ENCODE data around the gene MOK.

Gene MOK

GRCh38 chr14:102230481-102231210 lies 74.3 kb downstream of the MOK start:
- no peak for DNase-seq (ENCODE audit: low read depth)
- no peak overlapping the region for H3K4me3 ChIP-seq (replicated peaks; ENCODE audit: low read depth, low read length)
- TF ChIP-seq, protein P1, sequence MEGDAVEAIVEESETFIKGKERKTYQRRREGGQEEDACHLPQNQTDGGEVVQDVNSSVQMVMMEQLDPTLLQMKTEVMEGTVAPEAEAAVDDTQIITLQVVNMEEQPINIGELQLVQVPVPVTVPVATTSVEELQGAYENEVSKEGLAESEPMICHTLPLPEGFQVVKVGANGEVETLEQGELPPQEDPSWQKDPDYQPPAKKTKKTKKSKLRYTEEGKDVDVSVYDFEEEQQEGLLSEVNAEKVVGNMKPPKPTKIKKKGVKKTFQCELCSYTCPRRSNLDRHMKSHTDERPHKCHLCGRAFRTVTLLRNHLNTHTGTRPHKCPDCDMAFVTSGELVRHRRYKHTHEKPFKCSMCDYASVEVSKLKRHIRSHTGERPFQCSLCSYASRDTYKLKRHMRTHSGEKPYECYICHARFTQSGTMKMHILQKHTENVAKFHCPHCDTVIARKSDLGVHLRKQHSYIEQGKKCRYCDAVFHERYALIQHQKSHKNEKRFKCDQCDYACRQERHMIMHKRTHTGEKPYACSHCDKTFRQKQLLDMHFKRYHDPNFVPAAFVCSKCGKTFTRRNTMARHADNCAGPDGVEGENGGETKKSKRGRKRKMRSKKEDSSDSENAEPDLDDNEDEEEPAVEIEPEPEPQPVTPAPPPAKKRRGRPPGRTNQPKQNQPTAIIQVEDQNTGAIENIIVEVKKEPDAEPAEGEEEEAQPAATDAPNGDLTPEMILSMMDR (IDR thresholded peaks at IDR 0.05; ENCODE audit: low read length, missing control alignments): no peak

DNA sequence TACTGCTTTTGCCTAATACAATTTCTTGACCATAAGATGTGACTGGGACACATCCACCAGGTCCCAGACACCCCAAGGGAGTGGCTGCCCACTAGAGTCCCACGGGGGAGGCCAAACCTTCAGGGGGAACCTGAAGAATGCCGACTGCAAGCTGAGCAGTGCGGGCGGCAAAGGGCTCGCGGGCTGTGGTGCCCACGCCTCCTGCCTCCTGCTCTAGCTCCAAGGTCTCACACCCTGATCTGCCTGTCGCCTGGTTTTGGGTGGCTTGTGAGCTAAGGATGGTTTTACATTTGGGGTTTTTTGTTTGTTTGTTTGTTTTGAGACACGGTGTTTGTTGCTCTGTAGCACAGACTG lies 75.2 kb downstream of the MOK start:
- DNase-seq (ENCODE audit: low read depth): no peak
- TF ChIP-seq, protein P1 (IDR thresholded peaks at IDR 0.05; ENCODE audit: low read length, missing control alignments): no peak
- H3K4me3 ChIP-seq (replicated peaks; ENCODE audit: low read depth, low read length): no peak overlapping the region

DNA sequence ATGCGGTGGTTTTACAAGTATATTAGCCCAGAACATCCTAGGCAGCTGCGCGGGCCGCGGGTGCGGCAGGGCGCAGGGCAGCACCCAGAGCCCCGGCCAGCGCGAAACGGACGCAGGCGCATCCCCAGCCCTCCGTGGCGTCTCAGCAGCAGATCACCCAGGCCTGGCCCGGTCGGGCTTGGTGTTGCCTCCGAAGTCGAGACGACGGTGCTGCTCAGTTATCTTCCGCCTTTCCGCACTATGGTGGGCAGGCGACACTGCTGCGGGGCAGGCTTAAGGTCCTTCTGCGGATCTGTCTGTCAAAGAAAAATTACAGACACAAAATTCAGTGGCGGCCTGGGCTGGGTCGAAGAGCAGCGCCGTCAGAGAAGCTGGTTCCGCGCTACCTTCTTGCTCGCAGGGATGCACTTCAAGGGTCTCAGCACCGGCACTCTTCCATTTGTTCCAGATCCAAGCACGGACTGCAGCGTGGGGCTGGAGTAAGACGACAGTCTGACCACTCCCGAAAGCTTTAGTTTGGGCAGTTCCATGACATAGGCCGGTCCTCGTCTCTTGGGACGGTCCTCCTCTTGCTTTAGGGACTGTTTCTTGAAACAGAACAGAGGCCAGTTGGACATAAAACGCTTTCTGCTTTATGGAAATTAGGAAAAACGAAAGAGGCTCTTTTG lies 75.8 kb downstream of the MOK start:
- no peak overlapping the region for H3K4me3 ChIP-seq (replicated peaks; ENCODE audit: low read depth, low read length)
- no peak for DNase-seq (ENCODE audit: low read depth)
- TF ChIP-seq, protein P1 (IDR thresholded peaks at IDR 0.05; ENCODE audit: low read length, missing control alignments): no peak

GRCh38 chr14:102227184-102227964 lies 77.6 kb downstream of the MOK start:
- DNase-seq (ENCODE audit: low read depth): no peak
- no peak overlapping the region for H3K4me3 ChIP-seq (replicated peaks; ENCODE audit: low read depth, low read length)
- TF ChIP-seq, protein P1 (IDR thresholded peaks at IDR 0.05; ENCODE audit: low read length, missing control alignments): no peak

GRCh38 chr14:102226356-102227125 lies 78.4 kb downstream of the MOK start:
- TF ChIP-seq, protein P1 (IDR thresholded peaks at IDR 0.05; ENCODE audit: low read length, missing control alignments): no peak
- no peak for DNase-seq (ENCODE audit: low read depth)
- H3K4me3 ChIP-seq (replicated peaks; ENCODE audit: low read depth, low read length): no peak overlapping the region

DNA sequence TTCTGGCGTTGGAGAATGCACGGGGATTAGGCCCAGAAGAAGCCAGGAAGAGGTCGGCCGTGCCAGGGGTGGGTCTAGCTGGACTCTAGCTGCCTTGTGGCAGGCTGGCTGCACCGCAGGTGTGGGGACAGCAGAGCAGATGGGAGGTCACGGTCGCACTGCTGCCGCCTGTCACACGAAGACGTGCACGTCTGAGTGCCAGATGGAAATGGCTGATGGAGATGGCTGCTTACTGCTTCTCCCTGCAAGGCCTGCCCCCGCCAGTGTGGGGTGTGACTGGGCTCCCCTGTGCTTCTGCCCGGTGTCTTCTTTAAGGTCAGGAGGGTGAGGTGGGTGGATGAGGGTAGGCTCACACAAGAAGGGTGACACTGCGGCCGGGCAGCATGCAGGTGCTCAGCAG lies 79.0 kb downstream of the MOK start:
- TF ChIP-seq, protein P1 (IDR thresholded peaks at IDR 0.05; ENCODE audit: low read length, missing control alignments): no peak
- no peak for DNase-seq (ENCODE audit: low read depth)

More for the DNA sequence above, 79.0 kb downstream of the MOK start:
- no peak overlapping the region for H3K4me3 ChIP-seq (replicated peaks; ENCODE audit: low read depth, low read length)

Data from fibroblast of pulmonary artery (primary cell).